Stomach (tissue), 9 donors: ENCODE data around the gene MYL5. TPM values are rescaled to one million over a fixed set of nuclear protein-coding genes. Genes with fewer than 3 reads are reported as not detected.

Experiments
- DNase-seq, 2 donors: peaks; one replicate each; pipeline versions ENCODE4 v3.0.0 to v3.0.0-alpha.2; 2013 to 2019
- H3K27ac ChIP-seq, 5 donors: fragments of 200-600 bp in 4 of 5; sonication (generic) in 4 of 5; one replicate each; pipeline ENCODE4 v1.5.1; 2013 to 2019; ENCODE audit warnings: mild to moderate bottlenecking in 1 of 5, moderate library complexity in 1 of 5
- H3K27me3 ChIP-seq, 3 donors: fragments of 200-600 bp; sonication (generic); one replicate each; pipeline ENCODE4 v1.5.1; 2017 to 2019; ENCODE audit warnings: mixed run types in 1 of 3
- H3K36me3 ChIP-seq, 4 donors: fragments of 200-600 bp; sonication (generic); 1 replicate in 3 of 4; 2 replicates in 1 of 4; pipeline ENCODE4 v1.5.1; 2016 to 2019
- H3K4me1 ChIP-seq, 4 donors: fragments of 200-600 bp; sonication (generic); one replicate each; pipeline ENCODE4 v1.5.1; 2016 to 2019
- H3K4me3 ChIP-seq, 4 donors: fragments of 200-600 bp; sonication (generic) in 3 of 4; one replicate each; pipeline ENCODE4 v1.5.1; 2016 to 2019; ENCODE audit warnings: mild to moderate bottlenecking in 1 of 4
- H3K9me3 ChIP-seq, 4 donors: fragments of 200-600 bp; sonication (generic); one replicate each; pipeline ENCODE4 v1.5.1; 2016 to 2019
- CTCF ChIP-seq, 7 experiments: fragments of 450-650 bp in 4 of 7; fragments of 200-600 bp in 3 of 7; sonication (generic) in 3 of 7; IDR thresholded peaks; one replicate each; pipeline ENCODE4 v1.5.1; 2016 to 2019; ENCODE audit warnings: antibody characterized with exemption in 7 of 7, control low read depth in 2 of 7, mild to moderate bottlenecking in 1 of 7
- EP300 ChIP-seq: sonication (generic); formaldehyde crosslinking; IDR thresholded peaks from one replicate; pipeline ENCODE4 v1.6.1; 2017; ENCODE audit warnings: antibody characterized with exemption
- POLR2A ChIP-seq, 4 donors: fragments of 450-650 bp; IDR thresholded peaks; one replicate each; pipeline ENCODE4 v1.6.1; 2016; ENCODE audit warnings: antibody characterized with exemption in 4 of 4, control low read depth in 2 of 4, mild to moderate bottlenecking in 1 of 4, moderate library complexity in 1 of 4
- POLR2AphosphoS5 ChIP-seq, 3 donors: sonication (generic); formaldehyde crosslinking; IDR thresholded peaks; one replicate each; pipeline ENCODE4 v1.6.1; 2016; ENCODE audit warnings: antibody characterized with exemption in 3 of 3
- WGBS, 5 donors: extraction: QIAGEN DNeasy Blood & Tissue Kit in 3 of 5; methylation state at CpG; one replicate each; pipeline versions ENCODE4 v1.1.5 to v1.1.7; 2013 to 2018; 5-methylcytosine and 5-hydroxymethylcytosine counted together
- intact Hi-C: fragments of 100-400 bp; cut with DNase I; formaldehyde crosslinking; loops from one replicate; pipeline ENCODE4 v1.15.1; 2023; ENCODE audit warnings: low total_unique reads
- polyA plus RNA-seq, 3 donors: library from polyadenylated mRNA; stranded (reverse); fragments of 200-250 nt; gene quantifications; one replicate each; pipeline ENCODE4 v1.2.3, GENCODE V29; 2013
- total RNA-seq, 5 donors: library from RNA; depleted of rRNA; stranded (reverse); fragments of >200 nt; gene quantifications; one replicate each; pipeline versions ENCODE4 v1.1.0 to v1.2.3, GENCODE V29; 2014 to 2016
- donor health status: healthy with polysubstance abuse.
- donor health status: Bipolar disorder and iron deficiency.
- donor health status: healthy.

Gene MYL5
- total and polyA plus RNA-seq, 8 donors, result 7.0 to 148 (median 16.2) TPM

GRCh38 chr4:629636-629914 lies 44.8 kb upstream of the MYL5 start:
- intact Hi-C loops, result no loop called here

GRCh38 chr4:629915-630641 lies 44.3 kb upstream of the MYL5 start:
- Histone ChIP-seq H3K4me1 (no peaks in the 10 kb centered on the region), H3K36me3 (no peaks in the 10 kb centered on the region), H3K4me3 (no peak overlapping the region), H3K27me3 (peaks cover 0 to 55% (median 24%) of the 10 kb centered on the region in 3 donors), H3K9me3 (peaks cover 0 to 15% (median 0%) of the 10 kb centered on the region in 4 donors), H3K27ac (no peak overlapping the region)
- no peak for TF ChIP-seq POLR2A (IDR thresholded peaks at IDR 0.05)
- TF ChIP-seq POLR2AphosphoS5 (IDR thresholded peaks at IDR 0.05), result no peak
- TF ChIP-seq EP300, result no peak
- TF ChIP-seq CTCF (IDR thresholded peaks at IDR 0.05), result no peak
- WGBS, 5 donors, result 43 to 54% (median 46%) methylated on average over 19 to 20 of the region's 20 CpGs
- intact Hi-C loops, result no loop called here
- DNase-seq, result no peak

More at GRCh38 chr4:629636-629914, 44.8 kb upstream of the MYL5 start:
- no peak for DNase-seq
- TF ChIP-seq POLR2AphosphoS5 (IDR thresholded peaks at IDR 0.05), result no peak
- no peak for TF ChIP-seq POLR2A (IDR thresholded peaks at IDR 0.05)
- TF ChIP-seq EP300, result no peak
- TF ChIP-seq CTCF (IDR thresholded peaks at IDR 0.05), result no peak
- Histone ChIP-seq H3K4me3 (no peak overlapping the region), H3K27ac (no peak overlapping the region), H3K9me3 (peaks cover 0 to 15% (median 0%) of the 10 kb centered on the region in 4 donors), H3K27me3 (peaks cover 0 to 59% (median 24%) of the 10 kb centered on the region in 3 donors), H3K4me1 (no peaks in the 10 kb centered on the region), H3K36me3 (no peaks in the 10 kb centered on the region)
- WGBS, 5 donors, result 49 to 78% (median 77%) methylated on average over 7 to 9 of the region's 9 CpGs

GRCh38 chr4:630656-631055 lies 43.7 kb upstream of the MYL5 start:
- H3K9me3 ChIP-seq, result peaks cover 0 to 15% (median 0%) of the 10 kb centered on the region in 4 donors
- intact Hi-C loops, result no loop called here
- H3K27ac ChIP-seq, result no peak overlapping the region
- 63 to 68% (median 65%) methylated on average over 7 to 9 of the region's 9 CpGs for WGBS, 5 donors
- H3K36me3 ChIP-seq, result no peaks in the 10 kb centered on the region
- no peaks in the 10 kb centered on the region for H3K4me1 ChIP-seq
- H3K27me3 ChIP-seq, result peaks cover 0 to 55% (median 24%) of the 10 kb centered on the region in 3 donors
- H3K4me3 ChIP-seq, result no peak overlapping the region
- no peak for DNase-seq
- no peak for TF ChIP-seq EP300
- no peak for TF ChIP-seq POLR2AphosphoS5 (IDR thresholded peaks at IDR 0.05)

- H3K36me3 ChIP-seq, result no peaks in the 10 kb centered on the region
- WGBS, 5 donors, result 88 to 93% (median 91%) methylated on average over 16 of the region's 16 CpGs
- no peak for DNase-seq
- H3K9me3 ChIP-seq, result peaks cover 0 to 15% (median 0%) of the 10 kb centered on the region in 4 donors
- H3K4me3 ChIP-seq, result no peak overlapping the region
- TF ChIP-seq EP300, result no peak
- no peak for TF ChIP-seq POLR2AphosphoS5 (IDR thresholded peaks at IDR 0.05)
- no peak for TF ChIP-seq POLR2A (IDR thresholded peaks at IDR 0.05)
- no peak for TF ChIP-seq CTCF (IDR thresholded peaks at IDR 0.05)
- no peak overlapping the region for H3K27ac ChIP-seq
- H3K27me3 ChIP-seq, result peaks cover 0 to 54% (median 14%) of the 10 kb centered on the region in 3 donors
- no peaks in the 10 kb centered on the region for H3K4me1 ChIP-seq
- intact Hi-C loops, result no loop called here
These were observed 42.0 kb upstream of the MYL5 start for GRCh38 chr4:632196-632790.

GRCh38 chr4:632926-633325 lies 41.4 kb upstream of the MYL5 start:
- Histone ChIP-seq H3K4me1 (no peaks in the 10 kb centered on the region), H3K4me3 (no peak overlapping the region), H3K27ac (no peak overlapping the region), H3K9me3 (peaks cover 0 to 15% (median 0%) of the 10 kb centered on the region in 4 donors), H3K36me3 (no peaks in the 10 kb centered on the region), H3K27me3 (peaks cover 0 to 54% (median 14%) of the 10 kb centered on the region in 3 donors)
- 84 to 99% (median 86%) methylated on average over 6 of the region's 6 CpGs for WGBS, 5 donors
- TF ChIP-seq CTCF (IDR thresholded peaks at IDR 0.05) (no peak), POLR2A (IDR thresholded peaks at IDR 0.05) (no peak), EP300 (no peak), POLR2AphosphoS5 (IDR thresholded peaks at IDR 0.05) (no peak)
- no peak for DNase-seq
- intact Hi-C loops, result no loop called here
